ENCODE data around the gene MED27.

MED27 gene

DNA sequence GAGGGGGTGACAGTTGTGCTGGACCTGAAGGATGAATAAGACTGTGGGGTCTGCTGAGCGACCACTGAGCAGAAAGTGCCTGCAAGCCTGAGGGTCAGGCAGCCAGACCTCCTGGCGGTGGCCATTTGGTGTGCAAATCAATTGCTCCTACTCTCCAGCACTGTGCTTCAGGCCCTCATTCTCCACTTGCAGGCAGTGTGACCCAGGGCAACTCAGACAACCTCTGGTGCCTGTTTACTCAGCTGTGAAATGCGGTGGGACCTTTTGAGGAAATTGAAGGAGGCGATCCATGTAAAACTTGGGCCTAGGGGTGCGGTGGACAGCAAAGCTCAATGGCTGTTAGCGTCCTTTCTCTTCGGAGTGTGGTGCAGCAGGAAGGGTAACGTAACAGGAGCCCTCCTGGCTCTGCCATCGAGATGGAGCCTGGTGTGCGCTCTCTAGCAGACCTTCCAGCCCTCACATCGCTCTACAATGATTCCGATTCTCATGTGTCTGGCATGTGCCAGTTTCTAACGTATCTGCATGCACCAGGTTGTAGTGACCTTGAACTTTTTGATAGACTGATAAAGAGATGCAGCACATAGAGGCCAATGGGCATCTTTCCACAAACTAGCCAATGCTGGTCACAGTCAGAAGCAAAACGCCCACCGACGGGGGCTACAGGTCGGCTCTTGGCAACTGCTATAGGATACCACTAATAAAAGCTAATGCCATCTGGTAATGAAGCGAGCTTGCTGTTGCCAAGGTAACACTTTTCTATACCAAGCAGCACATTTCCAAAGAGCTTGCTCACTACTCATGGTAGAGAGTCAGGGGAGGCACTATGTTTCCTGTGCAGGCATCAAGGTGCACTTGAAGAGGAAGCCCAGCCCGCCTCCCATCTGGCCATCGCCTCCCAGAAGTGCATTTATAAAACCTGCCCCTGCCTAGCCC lies 180.1 kb downstream of the MED27 start:
- Histone ChIP-seq H3K9ac (ENCODE audit: insufficient read length, low read depth) (peak overlapping the region; percentile 14), H3K4me1 (ENCODE audit: insufficient read depth, insufficient read length) (peaks cover 14% of the 10 kb centered on the region), H3K27me3 (ENCODE audit: insufficient read depth, insufficient read length) (no peaks in the 10 kb centered on the region), H3K9me3 (ENCODE audit: insufficient read depth, low read length) (no peaks in the 10 kb centered on the region), H3K36me3 (ENCODE audit: insufficient read depth, insufficient read length, low read length) (peaks cover 3% of the 10 kb centered on the region), H3K4me3 (ENCODE audit: insufficient read length, low read depth) (no peak overlapping the region)
- DNase-seq (ENCODE audit: low read depth, low spot score), result no peak
- TF ChIP-seq YY1 (IDR thresholded peaks at IDR 0.05; ENCODE audit: insufficient read depth, insufficient read length) (no peak), ZNF274 (IDR thresholded peaks at IDR 0.05; ENCODE audit: low read depth, low read length) (no peak), SUZ12 (IDR thresholded peaks at IDR 0.05; ENCODE audit: extremely low read depth, insufficient read depth, insufficient read length) (no peak)

GRCh38 chr9:131892902-131893500 lies 186.7 kb downstream of the MED27 start:
- H3K36me3 ChIP-seq (ENCODE audit: insufficient read depth, insufficient read length, low read length), result peaks cover 9% of the 10 kb centered on the region
- no peak for DNase-seq (ENCODE audit: low read depth, low spot score)
- no peaks in the 10 kb centered on the region for H3K27me3 ChIP-seq (ENCODE audit: insufficient read depth, insufficient read length)
- H3K4me1 ChIP-seq (ENCODE audit: insufficient read depth, insufficient read length), result peaks cover 2% of the 10 kb centered on the region
- no peak overlapping the region for H3K4me3 ChIP-seq (ENCODE audit: insufficient read length, low read depth)
- TF ChIP-seq ZNF274 (IDR thresholded peaks at IDR 0.05; ENCODE audit: low read depth, low read length), result no peak
- no peak for TF ChIP-seq SUZ12 (IDR thresholded peaks at IDR 0.05; ENCODE audit: extremely low read depth, insufficient read depth, insufficient read length)
- TF ChIP-seq YY1 (IDR thresholded peaks at IDR 0.05; ENCODE audit: insufficient read depth, insufficient read length), result no peak
- H3K9ac ChIP-seq (ENCODE audit: insufficient read length, low read depth), result no peak overlapping the region
- H3K9me3 ChIP-seq (ENCODE audit: insufficient read depth, low read length), result no peaks in the 10 kb centered on the region

- no peak for DNase-seq (ENCODE audit: low read depth, low spot score)
- no peaks in the 10 kb centered on the region for H3K27me3 ChIP-seq (ENCODE audit: insufficient read depth, insufficient read length)
- H3K4me1 ChIP-seq (ENCODE audit: insufficient read depth, insufficient read length), result peaks cover 4% of the 10 kb centered on the region
- TF ChIP-seq SUZ12 (IDR thresholded peaks at IDR 0.05; ENCODE audit: extremely low read depth, insufficient read depth, insufficient read length) (no peak), ZNF274 (IDR thresholded peaks at IDR 0.05; ENCODE audit: low read depth, low read length) (no peak), YY1 (IDR thresholded peaks at IDR 0.05; ENCODE audit: insufficient read depth, insufficient read length) (no peak)
- peaks cover 9% of the 10 kb centered on the region for H3K36me3 ChIP-seq (ENCODE audit: insufficient read depth, insufficient read length, low read length)
- no peak overlapping the region for H3K9ac ChIP-seq (ENCODE audit: insufficient read length, low read depth)
- H3K9me3 ChIP-seq (ENCODE audit: insufficient read depth, low read length), result no peaks in the 10 kb centered on the region
- no peak overlapping the region for H3K4me3 ChIP-seq (ENCODE audit: insufficient read length, low read depth)
Measured at GRCh38 chr9:131892162-131892707, 187.4 kb downstream of the MED27 start.

DNA sequence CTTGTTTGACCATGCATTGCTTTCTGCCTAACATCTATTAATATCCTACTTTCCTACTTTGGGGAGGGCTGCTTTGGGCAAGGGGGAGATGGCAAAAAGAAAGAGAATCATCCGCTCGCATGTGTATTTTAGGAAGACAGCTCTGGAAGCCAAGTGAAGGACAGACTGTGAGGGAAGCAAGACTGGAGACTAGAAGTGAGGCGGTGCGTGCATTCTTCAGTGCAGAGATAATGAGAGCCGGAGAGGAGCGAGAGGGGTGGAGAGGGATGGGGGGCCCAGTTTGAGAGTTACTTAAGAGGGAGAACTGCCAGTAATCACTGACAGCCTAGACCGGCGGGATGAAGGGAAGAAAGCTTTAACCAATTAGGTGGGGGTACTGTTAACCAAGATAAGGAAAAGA lies 188.1 kb downstream of the MED27 start:
- Histone ChIP-seq H3K9me3 (ENCODE audit: insufficient read depth, low read length) (no peaks in the 10 kb centered on the region), H3K9ac (ENCODE audit: insufficient read length, low read depth) (no peak overlapping the region), H3K36me3 (ENCODE audit: insufficient read depth, insufficient read length, low read length) (peaks cover 9% of the 10 kb centered on the region), H3K27me3 (ENCODE audit: insufficient read depth, insufficient read length) (no peaks in the 10 kb centered on the region), H3K4me3 (ENCODE audit: insufficient read length, low read depth) (no peak overlapping the region), H3K4me1 (ENCODE audit: insufficient read depth, insufficient read length) (peaks cover 4% of the 10 kb centered on the region)
- no peak for TF ChIP-seq SUZ12 (IDR thresholded peaks at IDR 0.05; ENCODE audit: extremely low read depth, insufficient read depth, insufficient read length)
- no peak for TF ChIP-seq ZNF274 (IDR thresholded peaks at IDR 0.05; ENCODE audit: low read depth, low read length)
- TF ChIP-seq YY1 (IDR thresholded peaks at IDR 0.05; ENCODE audit: insufficient read depth, insufficient read length), result no peak
- DNase-seq (ENCODE audit: low read depth, low spot score), result no peak

DNA sequence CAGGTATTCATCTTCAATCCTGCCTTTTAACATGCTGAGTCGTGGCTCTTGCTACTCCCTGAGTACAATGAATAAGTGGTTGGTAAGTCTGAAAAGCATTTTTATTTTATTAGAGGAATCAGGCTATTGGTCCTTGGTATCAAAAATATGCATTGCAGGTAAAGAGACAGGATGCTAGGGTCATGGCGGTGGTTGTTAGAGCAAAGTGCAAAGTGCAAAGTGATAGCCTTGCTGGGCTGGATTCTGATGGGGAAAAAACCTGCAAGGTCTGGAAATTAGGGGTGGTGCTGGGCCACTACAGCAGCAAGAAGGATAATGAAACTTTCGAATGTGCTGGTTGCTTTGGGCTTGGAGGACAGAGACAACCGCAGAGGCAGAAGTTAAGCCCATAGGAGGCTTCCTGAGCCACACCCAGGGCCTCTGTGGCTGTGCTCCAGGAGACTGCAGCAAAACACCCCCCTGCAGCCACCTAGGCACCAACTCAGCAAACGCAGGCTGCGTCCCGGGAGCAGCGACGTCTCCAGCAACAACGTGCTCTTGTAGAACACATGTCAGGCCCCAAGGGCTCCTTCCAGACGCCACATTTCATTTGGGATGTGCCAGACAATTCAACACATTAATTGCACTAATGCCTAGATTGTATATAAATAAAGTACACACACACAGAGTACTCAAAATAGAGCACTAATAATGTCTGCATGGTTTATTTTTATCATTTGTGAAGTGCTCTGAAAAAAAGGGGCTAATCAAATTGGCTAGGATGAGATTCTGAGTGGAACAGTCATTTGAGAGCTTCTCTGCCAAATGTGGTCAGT lies 190.0 kb downstream of the MED27 start:
- no peak for TF ChIP-seq SUZ12 (IDR thresholded peaks at IDR 0.05; ENCODE audit: extremely low read depth, insufficient read depth, insufficient read length)
- no peak for TF ChIP-seq ZNF274 (IDR thresholded peaks at IDR 0.05; ENCODE audit: low read depth, low read length)
- TF ChIP-seq YY1 (IDR thresholded peaks at IDR 0.05; ENCODE audit: insufficient read depth, insufficient read length), result no peak
- H3K4me3 ChIP-seq (ENCODE audit: insufficient read length, low read depth), result no peak overlapping the region
- peaks cover 9% of the 10 kb centered on the region for H3K36me3 ChIP-seq (ENCODE audit: insufficient read depth, insufficient read length, low read length)
- peaks cover 4% of the 10 kb centered on the region for H3K4me1 ChIP-seq (ENCODE audit: insufficient read depth, insufficient read length)
- H3K9ac ChIP-seq (ENCODE audit: insufficient read length, low read depth), result no peak overlapping the region
- no peaks in the 10 kb centered on the region for H3K9me3 ChIP-seq (ENCODE audit: insufficient read depth, low read length)
- H3K27me3 ChIP-seq (ENCODE audit: insufficient read depth, insufficient read length), result no peaks in the 10 kb centered on the region
- no peak for DNase-seq (ENCODE audit: low read depth, low spot score)

DNA sequence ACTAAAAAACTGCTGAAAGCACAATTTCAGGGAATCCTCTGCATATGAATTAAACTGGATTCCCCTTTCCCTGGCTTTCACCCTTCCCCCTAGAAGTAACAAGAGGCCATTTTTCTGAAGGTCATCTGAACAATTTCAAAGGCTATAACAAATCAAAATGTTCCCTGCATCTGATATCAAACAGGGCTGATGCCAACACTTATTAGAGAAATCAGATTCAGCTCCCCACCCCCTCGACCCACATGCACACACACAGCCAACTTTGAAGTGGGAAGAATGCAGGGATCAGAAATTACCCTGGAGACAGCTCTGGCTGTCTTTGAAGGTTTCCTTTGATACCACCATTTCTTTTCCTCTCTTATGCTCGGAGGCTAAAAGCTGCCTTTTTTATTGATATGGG lies 190.7 kb downstream of the MED27 start:
- H3K4me1 ChIP-seq (ENCODE audit: insufficient read depth, insufficient read length), result peaks cover 4% of the 10 kb centered on the region
- no peaks in the 10 kb centered on the region for H3K9me3 ChIP-seq (ENCODE audit: insufficient read depth, low read length)
- peaks cover 9% of the 10 kb centered on the region for H3K36me3 ChIP-seq (ENCODE audit: insufficient read depth, insufficient read length, low read length)
- H3K9ac ChIP-seq (ENCODE audit: insufficient read length, low read depth), result no peak overlapping the region
- no peak overlapping the region for H3K4me3 ChIP-seq (ENCODE audit: insufficient read length, low read depth)
- no peak for TF ChIP-seq YY1 (IDR thresholded peaks at IDR 0.05; ENCODE audit: insufficient read depth, insufficient read length)
- TF ChIP-seq ZNF274 (IDR thresholded peaks at IDR 0.05; ENCODE audit: low read depth, low read length), result no peak
- no peak for TF ChIP-seq SUZ12 (IDR thresholded peaks at IDR 0.05; ENCODE audit: extremely low read depth, insufficient read depth, insufficient read length)
- no peak for DNase-seq (ENCODE audit: low read depth, low spot score)
- no peaks in the 10 kb centered on the region for H3K27me3 ChIP-seq (ENCODE audit: insufficient read depth, insufficient read length)

Measured in NT2/D1 (cell line).